Activated CD4-positive, CD25-positive, alpha-beta regulatory T cell treated with anti-CD3 and anti-CD28 coated beads, Interleukin-2, amount 50 U/mL, for 72 hours (primary cell): ENCODE results near the gene DNAJA2.
"Not testable (repeated sequence)": the region's sequence is repeated elsewhere in the genome, so short reads cannot be mapped to it uniquely, and the experiment has no call there.

Source experiments
- DNase-seq: peaks from one replicate; pipeline ENCODE4 v3.0.0; 2021

The DNAJA2 gene

GRCh38 chr16:46973207-46973995, at the start of gene DNAJA2:
Gene DNAJA2 (minus strand): TSS chr16:46973674. CDS start chr16:46973572, 102 bp downstream.
- peak; percentile 95 for DNase-seq

- no peak for DNase-seq
Observed at GRCh38 chr16:47019568-47019967, 46.1 kb upstream of the DNAJA2 start.

- no peak for DNase-seq
Observed at GRCh38 chr16:47018223-47018891, 44.9 kb upstream of the DNAJA2 start.

GRCh38 chr16:47017636-47018035, 44.2 kb upstream of the DNAJA2 start:
- no peak for DNase-seq

GRCh38 chr16:47016700-47017133, 43.2 kb upstream of the DNAJA2 start:
- DNase-seq = no peak

GRCh38 chr16:47013910-47014309, 40.4 kb upstream of the DNAJA2 start:
- no peak for DNase-seq

- DNase-seq = no peak
Observed at GRCh38 chr16:47013172-47013571, 39.7 kb upstream of the DNAJA2 start.

- not testable (repeated sequence) for DNase-seq
Observed at GRCh38 chr16:47010812-47011211, 37.3 kb upstream of the DNAJA2 start.

GRCh38 chr16:47008612-47009011, 35.1 kb upstream of the DNAJA2 start:
- DNase-seq = no peak

GRCh38 chr16:47008174-47008573, 34.7 kb upstream of the DNAJA2 start:
- DNase-seq = no peak

GRCh38 chr16:47004652-47005051, 31.2 kb upstream of the DNAJA2 start:
- no peak for DNase-seq

- DNase-seq = not testable (repeated sequence)
Observed at GRCh38 chr16:47000066-47000465, 26.6 kb upstream of the DNAJA2 start.

- no peak for DNase-seq
Observed at GRCh38 chr16:46997844-46998243, 24.4 kb upstream of the DNAJA2 start.

GRCh38 chr16:46996952-46997458, 23.5 kb upstream of the DNAJA2 start:
- DNase-seq = no peak

GRCh38 chr16:46996391-46996790, 22.9 kb upstream of the DNAJA2 start:
- no peak for DNase-seq

GRCh38 chr16:46991729-46992704, 18.5 kb upstream of the DNAJA2 start:
- no peak for DNase-seq

GRCh38 chr16:46986896-46987295, 13.4 kb upstream of the DNAJA2 start:
- no peak for DNase-seq

GRCh38 chr16:46986438-46986837, 13.0 kb upstream of the DNAJA2 start:
- no peak for DNase-seq

GRCh38 chr16:46982335-46982734, 8.9 kb upstream of the DNAJA2 start:
- no peak for DNase-seq

GRCh38 chr16:46980926-46981325, 7.5 kb upstream of the DNAJA2 start:
- no peak for DNase-seq

- DNase-seq = no peak
Observed at GRCh38 chr16:46976550-46976949, 3.1 kb upstream of the DNAJA2 start.

GRCh38 chr16:46975908-46976470, 2.5 kb upstream of the DNAJA2 start:
- no peak for DNase-seq

GRCh38 chr16:46975165-46975564, 1.7 kb upstream of the DNAJA2 start:
- no peak for DNase-seq
